Measurements from ENCODE around the gene ENAH. TPM values are rescaled to one million over a fixed set of nuclear protein-coding genes. Genes with fewer than 3 reads are reported as not detected.
"Not testable (repeated sequence)": the region's sequence is repeated elsewhere in the genome, so short reads cannot be mapped to it uniquely, and the experiment has no call there.

ENAH gene
- total RNA-seq, 2 experiments from 2014 or later = not detected

DNA sequence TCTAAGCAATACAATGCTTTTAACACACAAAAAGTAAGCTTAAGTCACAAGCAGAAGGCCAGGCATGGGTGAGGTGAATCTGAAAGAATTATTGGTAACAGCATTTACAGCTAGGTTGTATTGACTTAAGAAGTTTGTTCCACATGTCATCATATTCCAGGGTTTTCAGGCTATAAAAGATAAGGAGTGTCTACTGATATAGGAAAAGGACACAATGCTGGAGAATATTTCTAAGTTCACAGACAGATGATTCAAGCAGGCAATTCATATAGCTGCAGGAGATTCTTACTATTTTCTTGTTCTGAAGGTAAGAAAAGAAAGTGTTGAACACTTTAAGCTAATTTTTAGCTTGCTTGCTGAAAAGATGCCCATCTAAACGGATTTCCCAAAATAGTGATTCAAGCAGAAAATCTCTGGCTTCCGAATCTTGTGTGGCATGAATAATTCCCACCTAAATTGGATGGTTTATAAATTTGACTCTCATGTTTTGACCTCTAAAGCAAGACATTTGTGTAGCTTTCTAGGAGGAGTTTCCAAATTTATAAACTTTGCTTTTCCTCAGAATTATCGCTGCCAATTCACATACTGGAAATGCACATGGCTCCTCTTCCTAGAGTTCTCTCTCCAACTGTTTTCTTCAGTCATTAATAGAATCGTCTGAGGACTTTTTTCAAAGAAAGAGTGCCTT is 129.5 kb downstream of the ENAH start:
- ATAC-seq (ENCODE audit: low read depth) (no peak), DNase-seq (no peak)
- POLR2A ChIA-PET = no interaction called here
- Mint-ChIP-seq H3K36me3 (no peaks in the 10 kb centered on the region), H3K9me3 (no peaks in the 10 kb centered on the region), H3K27ac (no peak overlapping the region), H3K4me3 (no peak overlapping the region), H3K4me1 (no peaks in the 10 kb centered on the region), H3K27me3 (peaks cover 11% of the 10 kb centered on the region)

DNA sequence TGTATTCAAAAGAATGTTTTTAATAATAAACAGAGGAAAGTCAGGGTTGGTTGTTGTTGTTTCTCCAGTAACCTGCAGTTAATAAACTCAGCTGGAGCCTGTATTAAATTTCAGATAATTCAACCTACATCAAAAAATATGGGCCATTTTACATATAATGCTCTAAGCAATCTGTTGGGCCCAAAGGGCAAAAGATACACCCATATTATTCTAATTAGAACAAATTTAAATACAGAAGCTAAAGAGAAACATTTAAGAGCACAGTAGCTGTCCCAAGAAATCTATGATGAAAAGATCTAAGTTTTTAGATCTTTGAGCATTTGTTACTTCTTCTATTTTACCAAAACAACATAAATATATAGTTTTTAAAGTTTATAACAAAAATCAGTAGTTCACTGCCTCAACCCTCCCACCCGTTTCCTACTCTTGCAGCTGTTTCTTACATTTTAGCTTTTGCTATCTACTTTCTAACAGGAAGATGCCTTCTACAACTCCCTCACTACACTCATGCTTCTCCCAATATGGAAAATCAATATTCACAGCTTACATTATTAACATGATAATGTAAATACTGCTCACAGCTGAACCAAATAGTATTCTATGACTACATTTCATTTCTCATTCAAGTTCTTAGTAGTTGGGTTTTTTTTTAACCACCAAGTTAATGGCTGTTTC is 130.2 kb downstream of the ENAH start:
- no peaks in the 10 kb centered on the region for H3K4me1 Mint-ChIP-seq
- POLR2A ChIA-PET = no interaction called here
- no peak for DNase-seq
- no peak overlapping the region for H3K27ac Mint-ChIP-seq
- no peak for ATAC-seq (ENCODE audit: low read depth)
- H3K4me3 Mint-ChIP-seq = no peak overlapping the region
- H3K27me3 Mint-ChIP-seq = peaks cover 11% of the 10 kb centered on the region
- no peaks in the 10 kb centered on the region for H3K9me3 Mint-ChIP-seq
- H3K36me3 Mint-ChIP-seq = no peaks in the 10 kb centered on the region

DNA sequence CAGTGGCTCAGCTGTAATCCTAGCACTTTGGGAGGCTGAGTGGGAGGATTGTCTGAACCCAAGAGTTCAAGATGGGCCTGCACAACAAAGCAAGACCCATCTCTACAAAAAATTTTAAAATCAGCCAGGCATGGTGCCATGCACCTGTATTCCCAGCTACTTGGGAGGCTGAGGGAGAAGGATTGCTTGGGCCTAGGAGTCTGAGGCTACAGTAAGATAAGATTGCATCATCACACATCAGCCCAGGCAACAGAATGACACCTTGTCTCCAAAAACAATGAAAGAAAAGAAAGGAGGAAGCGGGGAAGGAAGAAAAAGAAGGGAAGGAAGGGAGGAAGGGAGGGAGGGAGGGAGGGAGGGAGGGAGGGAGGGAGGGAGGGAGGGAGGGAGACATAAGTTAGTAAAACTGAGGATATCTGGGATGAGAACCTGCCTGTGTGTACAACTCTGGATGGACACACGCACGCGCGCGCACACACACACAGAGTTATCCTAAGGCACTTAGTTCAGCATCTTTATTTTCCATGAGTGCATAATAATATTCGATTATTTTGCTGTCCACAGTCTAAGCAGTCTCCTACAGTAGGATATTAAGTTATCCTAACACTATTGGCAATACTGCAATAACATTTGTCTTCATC is 132.2 kb downstream of the ENAH start:
- H3K36me3 Mint-ChIP-seq = no peaks in the 10 kb centered on the region
- peaks cover 11% of the 10 kb centered on the region for H3K27me3 Mint-ChIP-seq
- H3K27ac Mint-ChIP-seq = no peak overlapping the region
- no peak for ATAC-seq (ENCODE audit: low read depth)
- POLR2A ChIA-PET = no interaction called here
- H3K4me1 Mint-ChIP-seq = no peaks in the 10 kb centered on the region
- no peak for DNase-seq
- no peak overlapping the region for H3K4me3 Mint-ChIP-seq
- no peaks in the 10 kb centered on the region for H3K9me3 Mint-ChIP-seq

DNA sequence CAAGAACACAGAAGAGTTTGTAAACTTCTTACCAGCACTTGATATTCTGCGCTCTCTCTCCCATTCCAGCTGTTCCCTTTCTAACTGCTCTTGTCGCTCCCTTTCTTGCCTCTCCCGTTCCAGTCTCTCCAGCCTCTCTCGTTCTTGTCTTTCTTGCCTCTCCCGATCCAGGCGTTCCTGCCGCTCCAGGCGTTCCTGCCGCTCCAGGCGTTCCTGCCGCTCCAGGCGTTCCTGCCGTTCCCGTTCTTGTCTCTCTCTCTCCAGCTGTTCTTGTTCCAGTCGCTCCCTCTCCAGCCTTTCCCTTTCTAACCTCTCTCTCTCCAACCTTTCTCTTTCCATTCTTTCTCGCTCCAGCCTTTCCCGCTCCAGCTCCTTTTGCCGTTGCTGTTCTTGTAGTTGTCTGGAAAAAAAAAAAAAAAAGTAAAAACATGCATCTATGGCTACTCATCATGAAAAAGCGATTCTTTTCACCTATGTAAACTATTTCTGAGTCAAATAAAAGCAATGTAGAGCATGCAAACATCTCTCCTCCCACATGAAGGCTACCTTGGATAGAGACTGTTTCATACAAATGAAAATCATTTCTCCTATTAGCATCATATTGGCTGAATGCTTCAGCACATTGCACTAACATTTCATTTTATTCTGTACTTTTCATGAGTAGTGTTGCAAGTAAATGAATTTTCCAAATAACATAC is 133.6 kb downstream of the ENAH start:
- Mint-ChIP-seq H3K4me3 (no peak overlapping the region), H3K36me3 (no peaks in the 10 kb centered on the region), H3K9me3 (no peaks in the 10 kb centered on the region), H3K27ac (no peak overlapping the region), H3K27me3 (peaks cover 6% of the 10 kb centered on the region), H3K4me1 (no peaks in the 10 kb centered on the region)
- DNase-seq (no peak), ATAC-seq (ENCODE audit: low read depth) (no peak)
- POLR2A ChIA-PET = interaction anchor here (0.7 kb wide), 1 partner anchor 133 kb away, joined by 3 read pairs; no protein-coding TSS in a partner anchor

DNA sequence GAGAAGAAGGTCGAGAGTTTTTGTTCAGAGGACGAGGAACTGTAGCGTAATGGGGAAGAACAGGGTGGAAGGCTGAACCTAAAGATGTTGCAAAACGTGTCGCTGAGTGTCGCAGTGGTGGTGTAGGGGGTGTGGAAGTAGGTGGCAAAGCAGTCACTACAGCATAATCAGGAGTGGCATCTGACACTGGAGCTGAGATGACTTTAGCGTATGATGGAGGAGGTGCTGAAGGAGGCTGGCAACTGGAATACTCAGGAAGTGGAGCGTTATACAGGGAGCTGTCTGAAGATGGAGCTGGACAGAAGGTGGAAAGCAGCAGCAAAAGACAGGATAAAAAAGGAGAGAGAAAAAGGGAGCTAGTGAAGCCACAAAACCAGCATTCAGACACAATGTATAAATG is 135.2 kb downstream of the ENAH start:
- POLR2A ChIA-PET = no interaction called here
- Mint-ChIP-seq H3K4me3 (no peak overlapping the region), H3K4me1 (no peaks in the 10 kb centered on the region), H3K9me3 (no peaks in the 10 kb centered on the region), H3K27ac (no peak overlapping the region), H3K27me3 (peaks cover 6% of the 10 kb centered on the region), H3K36me3 (no peaks in the 10 kb centered on the region)
- no peak for ATAC-seq (ENCODE audit: low read depth)
- no peak for DNase-seq

DNA sequence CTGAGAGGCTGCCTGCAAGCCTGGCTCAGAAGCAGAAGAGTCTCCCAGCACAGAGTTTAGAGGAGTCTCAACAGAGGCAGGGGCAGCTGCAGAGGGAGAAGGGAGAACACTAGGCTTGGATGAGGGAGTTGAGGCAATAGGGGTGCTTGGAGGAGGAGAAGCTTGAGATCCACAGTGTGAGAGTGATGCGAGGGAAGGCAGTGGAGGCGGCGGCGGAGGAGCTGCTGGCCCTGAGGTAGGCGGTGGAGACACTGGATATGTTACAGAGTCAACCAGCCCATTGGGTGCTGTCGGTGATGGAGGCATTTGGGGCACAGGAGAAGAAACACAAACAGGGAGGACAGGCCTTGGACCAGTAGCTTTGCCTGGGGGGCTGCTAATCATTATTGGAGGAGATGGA is 135.7 kb downstream of the ENAH start:
- DNase-seq = no peak
- Mint-ChIP-seq H3K27ac (no peak overlapping the region), H3K36me3 (no peaks in the 10 kb centered on the region), H3K4me3 (no peak overlapping the region), H3K27me3 (peaks cover 5% of the 10 kb centered on the region), H3K9me3 (no peaks in the 10 kb centered on the region), H3K4me1 (no peaks in the 10 kb centered on the region)
- POLR2A ChIA-PET = no interaction called here
- ATAC-seq (ENCODE audit: low read depth) = no peak

DNA sequence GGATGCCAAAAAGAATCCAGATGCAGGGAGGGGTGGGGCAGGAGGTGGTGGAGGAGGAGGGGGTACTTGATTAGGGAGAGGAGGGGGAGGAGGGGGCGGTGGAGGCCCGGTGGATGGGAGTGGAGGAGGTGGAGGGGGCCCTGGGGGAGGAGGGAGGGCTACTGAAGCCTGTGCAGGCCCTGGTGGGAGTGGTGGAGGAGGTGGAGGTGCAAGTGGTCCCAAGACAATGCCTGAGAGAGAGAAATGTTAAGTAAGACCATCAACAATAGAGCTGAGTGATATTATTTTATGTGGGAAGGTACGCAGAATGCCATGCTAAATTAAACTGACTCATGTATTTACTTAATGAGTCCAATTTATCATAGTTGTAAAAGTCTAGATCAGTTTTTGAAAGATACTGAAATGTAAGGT is 138.2 kb downstream of the ENAH start:
- Mint-ChIP-seq H3K9me3 (no peaks in the 10 kb centered on the region), H3K27ac (no peak overlapping the region), H3K36me3 (no peaks in the 10 kb centered on the region), H3K4me1 (peaks cover under 1% of the 10 kb centered on the region), H3K27me3 (peaks cover 7% of the 10 kb centered on the region), H3K4me3 (no peak overlapping the region)
- no peak for DNase-seq
- no peak for ATAC-seq (ENCODE audit: low read depth)
- POLR2A ChIA-PET = no interaction called here

DNA sequence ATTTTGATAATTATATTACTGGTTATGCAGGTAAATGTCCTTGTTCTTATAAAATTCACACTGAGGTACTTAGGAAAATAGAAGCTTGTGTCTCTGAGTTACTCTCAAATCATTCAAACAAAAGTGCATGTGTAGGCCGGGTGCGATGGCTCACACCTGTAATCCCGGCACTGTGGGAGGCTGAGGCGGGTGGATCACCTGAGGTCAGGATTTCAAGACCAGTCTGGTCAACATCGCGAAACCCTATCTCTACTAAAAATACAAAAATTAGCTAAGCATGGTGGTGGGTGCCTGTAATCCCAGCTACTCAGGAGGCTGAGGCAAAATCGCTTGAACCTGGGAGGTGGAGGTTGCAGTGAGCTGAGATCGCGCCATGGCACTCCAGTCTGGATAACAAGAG is 139.3 kb downstream of the ENAH start:
- H3K27me3 Mint-ChIP-seq; H3K36me3 Mint-ChIP-seq; ATAC-seq (ENCODE audit: low read depth); DNase-seq; H3K27ac Mint-ChIP-seq; POLR2A ChIA-PET; H3K4me3 Mint-ChIP-seq; H3K9me3 Mint-ChIP-seq; H3K4me1 Mint-ChIP-seq: not testable (repeated sequence)

DNA sequence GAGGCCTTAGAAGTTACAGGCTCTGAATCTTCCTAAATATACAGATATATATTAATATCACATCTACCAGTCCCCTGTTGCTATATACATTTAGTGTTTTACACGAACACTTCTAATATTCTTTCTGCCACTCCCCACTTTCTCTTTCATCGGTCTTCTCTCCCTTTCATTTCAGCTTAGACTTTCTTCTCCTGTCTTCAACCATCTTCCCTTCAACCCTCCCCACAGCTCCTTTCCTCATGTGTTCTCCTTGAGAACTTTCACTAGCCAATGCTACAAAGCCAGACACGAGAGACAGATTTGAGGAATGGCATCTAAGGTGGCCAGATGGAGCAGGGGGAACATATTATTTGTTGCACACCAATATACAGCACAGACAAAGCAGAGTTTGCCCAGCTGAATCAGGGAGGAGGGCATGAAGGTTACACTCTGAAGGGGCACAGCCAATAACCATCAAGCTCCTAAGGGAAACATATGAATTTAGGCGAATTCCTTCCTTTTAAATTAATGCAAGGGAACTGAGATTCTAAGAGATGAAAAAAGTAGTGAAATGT is 141.0 kb downstream of the ENAH start:
- POLR2A ChIA-PET = no interaction called here
- H3K9me3 Mint-ChIP-seq = no peaks in the 10 kb centered on the region
- ATAC-seq (ENCODE audit: low read depth) (no peak), DNase-seq (no peak)
- H3K27ac Mint-ChIP-seq = no peak overlapping the region
- H3K4me3 Mint-ChIP-seq = no peak overlapping the region
- H3K36me3 Mint-ChIP-seq = no peaks in the 10 kb centered on the region
- peaks cover 3% of the 10 kb centered on the region for H3K4me1 Mint-ChIP-seq
- peaks cover 9% of the 10 kb centered on the region for H3K27me3 Mint-ChIP-seq

DNA sequence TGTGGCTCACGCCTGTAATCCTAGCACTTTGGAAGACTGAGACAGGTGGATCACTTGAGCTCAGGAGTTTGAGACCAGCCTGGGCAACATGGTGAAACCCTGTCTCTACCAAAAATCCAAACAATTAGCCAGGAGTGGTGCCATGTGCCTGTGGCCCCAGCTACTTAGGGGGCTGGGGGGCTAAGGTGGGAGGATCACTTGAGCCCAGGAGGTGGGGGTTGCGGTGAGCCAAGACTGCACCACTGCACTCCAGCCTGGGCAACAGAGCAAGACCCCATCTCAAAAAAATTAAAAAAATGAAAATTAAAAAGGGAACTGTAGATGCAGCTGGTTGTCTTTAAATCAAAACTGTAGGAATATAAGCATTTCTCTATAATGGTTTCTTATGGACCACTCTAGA is 142.2 kb downstream of the ENAH start:
- DNase-seq; POLR2A ChIA-PET; H3K27ac Mint-ChIP-seq; H3K36me3 Mint-ChIP-seq; H3K4me1 Mint-ChIP-seq; H3K27me3 Mint-ChIP-seq; H3K9me3 Mint-ChIP-seq; H3K4me3 Mint-ChIP-seq; ATAC-seq (ENCODE audit: low read depth): not testable (repeated sequence)

DNA sequence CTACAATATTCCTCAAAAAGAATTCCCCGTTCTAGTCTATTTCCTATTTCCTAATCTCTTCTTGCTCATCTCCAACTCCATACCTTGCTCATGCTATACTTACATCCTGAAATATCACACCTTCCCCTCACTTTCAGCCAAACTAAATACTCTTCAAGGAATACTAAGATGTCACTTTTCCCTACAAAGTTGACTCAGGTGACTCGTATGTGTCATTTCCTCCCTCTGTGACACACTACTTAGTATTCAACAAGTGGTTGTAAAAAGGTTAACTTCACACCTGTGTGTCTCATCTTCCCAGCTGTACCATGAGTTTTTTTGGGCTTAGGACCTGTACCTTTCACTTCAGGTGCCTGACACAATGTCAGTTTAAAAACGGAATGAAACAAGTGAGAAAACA is 143.2 kb downstream of the ENAH start:
- Mint-ChIP-seq H3K9me3 (peaks cover 1% of the 10 kb centered on the region), H3K4me3 (no peak overlapping the region), H3K27ac (no peak overlapping the region), H3K4me1 (peaks cover 3% of the 10 kb centered on the region), H3K36me3 (no peaks in the 10 kb centered on the region), H3K27me3 (peaks cover 9% of the 10 kb centered on the region)
- POLR2A ChIA-PET = no interaction called here
- ATAC-seq (ENCODE audit: low read depth) (no peak), DNase-seq (no peak)

DNA sequence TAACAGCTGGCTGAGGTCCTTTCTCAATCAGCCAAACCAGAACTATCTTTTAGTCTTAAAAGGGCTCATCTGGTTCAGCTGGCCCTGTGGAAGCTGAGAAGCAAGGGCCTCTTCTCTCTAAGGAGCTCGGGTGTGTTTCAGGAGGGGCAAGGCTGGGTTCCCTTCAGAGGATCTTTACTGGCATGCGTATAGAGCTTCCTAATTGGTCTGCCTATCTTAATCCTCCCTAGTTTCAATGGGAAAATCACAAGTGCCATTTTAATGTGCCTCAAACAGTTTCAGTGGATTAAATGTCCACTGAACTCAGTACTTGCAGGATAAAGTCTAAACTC is 143.6 kb downstream of the ENAH start:
- Mint-ChIP-seq H3K4me1 (peaks cover 3% of the 10 kb centered on the region), H3K27ac (no peak overlapping the region), H3K9me3 (peaks cover 1% of the 10 kb centered on the region), H3K36me3 (no peaks in the 10 kb centered on the region), H3K27me3 (peaks cover 9% of the 10 kb centered on the region), H3K4me3 (no peak overlapping the region)
- ATAC-seq (ENCODE audit: low read depth) (no peak), DNase-seq (no peak)
- POLR2A ChIA-PET = no interaction called here

DNA sequence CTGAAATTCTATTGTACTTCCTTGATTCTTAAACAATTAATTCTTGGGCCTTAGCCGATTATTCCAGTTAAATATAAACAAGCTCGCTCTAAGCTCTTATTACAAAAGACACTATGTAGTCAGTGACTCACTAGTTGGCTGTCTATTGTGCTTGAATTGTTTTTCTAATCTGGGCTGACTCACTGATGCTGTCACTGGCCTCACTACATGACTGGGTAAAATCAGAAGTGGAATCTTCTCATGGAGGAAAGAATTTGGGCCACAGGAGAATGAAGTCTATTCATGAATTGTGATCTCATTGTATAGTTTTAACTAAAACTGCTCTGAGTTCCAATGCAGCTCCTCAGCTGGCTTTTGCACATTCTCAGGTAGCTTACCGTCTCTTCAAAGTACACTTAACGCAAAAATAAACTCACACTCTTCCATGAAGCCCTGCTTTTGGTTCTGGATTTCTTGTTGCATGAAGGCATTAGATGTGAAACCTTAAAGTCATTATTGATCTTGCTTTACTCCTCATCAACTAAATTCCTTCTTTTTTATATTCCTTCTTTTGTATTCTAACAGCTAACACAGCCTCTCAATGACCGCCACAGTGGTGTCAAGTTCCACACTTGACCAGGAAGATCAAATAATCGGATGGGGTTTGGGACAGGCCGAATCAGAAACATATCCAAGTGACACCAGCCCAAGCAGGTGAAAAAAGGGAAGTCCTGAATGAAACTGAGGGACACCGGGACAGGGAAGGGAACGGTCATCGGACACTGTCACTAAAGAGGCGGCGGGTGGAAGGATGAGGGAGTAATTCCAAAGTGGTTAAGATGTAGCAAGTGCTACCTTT is 144.2 kb downstream of the ENAH start:
- Mint-ChIP-seq H3K36me3 (no peaks in the 10 kb centered on the region), H3K4me3 (no peak overlapping the region), H3K4me1 (peaks cover 3% of the 10 kb centered on the region), H3K27ac (no peak overlapping the region), H3K9me3 (peaks cover 1% of the 10 kb centered on the region), H3K27me3 (peaks cover 9% of the 10 kb centered on the region)
- POLR2A ChIA-PET = no interaction called here
- DNase-seq = no peak
- no peak for ATAC-seq (ENCODE audit: low read depth)

All from activated naive CD8-positive, alpha-beta T cell treated with anti-CD3 and anti-CD28 coated beads, Interleukin-2, amount 10 ng/mL, durations not matched to agents 7 days and 5 days (primary cell).